Activated naive CD4-positive, alpha-beta T cell treated with anti-CD3 and anti-CD28 coated beads, Interleukin-2, amount 50 U/mL, for 72 hours (primary cell): ENCODE results near the gene WHRN. TPM values are rescaled to one million over a fixed set of nuclear protein-coding genes. Genes with fewer than 3 reads are reported as not detected.

ENCODE experiments used
- ATAC-seq, 2 donors: fragments of 150-1000 bp; cut with Tn5 transposase; 2 replicates each; pipeline ENCODE4 v1.10.0; 2021; ENCODE audit warnings: mild to moderate bottlenecking in 2 of 2, moderate library complexity in 2 of 2
- DNase-seq, 2 donors: peaks; one replicate each; pipeline ENCODE4 v3.0.0; 2021 to 2022; ENCODE audit warnings: low spot score in 2 of 2
- H3K27ac Mint-ChIP-seq, 2 donors: one replicate each; pipeline ENCODE4 v1.8.0; 2022; ENCODE audit warnings: mild to moderate bottlenecking in 2 of 2, mixed read lengths in 2 of 2
- H3K36me3 Mint-ChIP-seq, 2 donors: one replicate each; pipeline ENCODE4 v1.8.0; 2022; ENCODE audit warnings: mixed read lengths in 2 of 2
- H3K9me3 Mint-ChIP-seq, 2 donors: one replicate each; pipeline ENCODE4 v1.8.0; 2022; ENCODE audit warnings: mixed read lengths in 2 of 2
- total RNA-seq, 2 donors: library from RNA; stranded (reverse); gene quantifications; one replicate each; pipeline ENCODE4 v1.2.3, GENCODE V29; 2022

WHRN gene
- total RNA-seq, 2 donors from 2014 or later, result 4.7 to 5.2 TPM

- Mint-ChIP-seq H3K27ac (no peak overlapping the region), H3K9me3 (no peaks in the 10 kb centered on the region), H3K36me3 (no peaks in the 10 kb centered on the region)
- ATAC-seq, result no peak
- no peak for DNase-seq
These were observed 16.6 kb upstream of the WHRN start for GRCh38 chr9:114521846-114522245.

- no peak overlapping the region for H3K27ac Mint-ChIP-seq
- DNase-seq, result no peak
- no peaks in the 10 kb centered on the region for H3K36me3 Mint-ChIP-seq
- H3K9me3 Mint-ChIP-seq, result no peaks in the 10 kb centered on the region
- peak in 1 of 2 donors; percentile 43 for ATAC-seq
These were observed 13.3 kb upstream of the WHRN start for GRCh38 chr9:114518599-114519022.

- H3K27ac Mint-ChIP-seq, result no peak overlapping the region
- H3K36me3 Mint-ChIP-seq, result no peaks in the 10 kb centered on the region
- no peaks in the 10 kb centered on the region for H3K9me3 Mint-ChIP-seq
- ATAC-seq (no peak), DNase-seq (no peak)
These were observed 12.8 kb upstream of the WHRN start for GRCh38 chr9:114518120-114518519.

GRCh38 chr9:114516913-114517312 lies 11.6 kb upstream of the WHRN start:
- Mint-ChIP-seq H3K9me3 (no peaks in the 10 kb centered on the region), H3K36me3 (no peaks in the 10 kb centered on the region), H3K27ac (no peak overlapping the region)
- DNase-seq, result no peak
- peak; percentile 18 to 47 for ATAC-seq

GRCh38 chr9:114515528-114515927 lies 10.3 kb upstream of the WHRN start:
- no peak for DNase-seq
- ATAC-seq, result no peak
- Mint-ChIP-seq H3K9me3 (no peaks in the 10 kb centered on the region), H3K36me3 (no peaks in the 10 kb centered on the region), H3K27ac (no peak overlapping the region)

GRCh38 chr9:114513959-114514267 lies 8.6 kb upstream of the WHRN start:
- Mint-ChIP-seq H3K36me3 (no peaks in the 10 kb centered on the region), H3K9me3 (no peaks in the 10 kb centered on the region), H3K27ac (no peak overlapping the region)
- no peak for DNase-seq
- no peak for ATAC-seq

GRCh38 chr9:114513055-114513958 lies 8.0 kb upstream of the WHRN start:
- DNase-seq (no peak), ATAC-seq (peak in 1 of 2 donors; percentile 56)
- Mint-ChIP-seq H3K36me3 (no peaks in the 10 kb centered on the region), H3K9me3 (no peaks in the 10 kb centered on the region), H3K27ac (no peak overlapping the region)

- ATAC-seq (no peak), DNase-seq (no peak)
- no peaks in the 10 kb centered on the region for H3K36me3 Mint-ChIP-seq
- H3K9me3 Mint-ChIP-seq, result no peaks in the 10 kb centered on the region
- no peak overlapping the region for H3K27ac Mint-ChIP-seq
These were observed 7.0 kb upstream of the WHRN start for GRCh38 chr9:114511978-114512874.

GRCh38 chr9:114507726-114508125 lies 2.5 kb upstream of the WHRN start:
- no peak for ATAC-seq

GRCh38 chr9:114506082-114506390 lies 763 bp upstream of the WHRN start:
- ATAC-seq (no peak), DNase-seq (no peak)
- Mint-ChIP-seq H3K27ac (peak overlapping the region; percentile 80 to 94), H3K9me3 (no peaks in the 10 kb centered on the region), H3K36me3 (no peaks in the 10 kb centered on the region)

More at GRCh38 chr9:114507726-114508125, 2.5 kb upstream of the WHRN start:
- Mint-ChIP-seq H3K9me3 (no peaks in the 10 kb centered on the region), H3K27ac (no peak overlapping the region), H3K36me3 (no peaks in the 10 kb centered on the region)
- no peak for DNase-seq

- ATAC-seq (peak; percentile 22 to 43), DNase-seq (peak in 1 of 2 donors; percentile 47)
- H3K36me3 Mint-ChIP-seq, result no peaks in the 10 kb centered on the region
- no peaks in the 10 kb centered on the region for H3K9me3 Mint-ChIP-seq
- peak overlapping the region; percentile 19 to 88 for H3K27ac Mint-ChIP-seq
These were observed 709 bp downstream of the WHRN start for GRCh38 chr9:114504341-114505186.

- no peak for ATAC-seq
- no peaks in the 10 kb centered on the region for H3K9me3 Mint-ChIP-seq
- no peak for DNase-seq
- H3K27ac Mint-ChIP-seq, result no peak overlapping the region
- H3K36me3 Mint-ChIP-seq, result no peaks in the 10 kb centered on the region
These were observed 1.5 kb downstream of the WHRN start for GRCh38 chr9:114503522-114504340.

GRCh38 chr9:114503009-114503408 lies 2.3 kb downstream of the WHRN start:
- ATAC-seq (no peak), DNase-seq (no peak)
- Mint-ChIP-seq H3K9me3 (no peaks in the 10 kb centered on the region), H3K36me3 (no peaks in the 10 kb centered on the region), H3K27ac (no peak overlapping the region)

GRCh38 chr9:114501796-114502682 lies 3.2 kb downstream of the WHRN start:
- Mint-ChIP-seq H3K27ac (no peak overlapping the region), H3K36me3 (no peaks in the 10 kb centered on the region), H3K9me3 (no peaks in the 10 kb centered on the region)
- ATAC-seq, result peak in 1 of 2 donors; percentile 8
- no peak for DNase-seq

GRCh38 chr9:114500697-114501292 lies 4.5 kb downstream of the WHRN start:
- no peak overlapping the region for H3K27ac Mint-ChIP-seq
- ATAC-seq (no peak), DNase-seq (no peak)
- H3K9me3 Mint-ChIP-seq, result no peaks in the 10 kb centered on the region
- H3K36me3 Mint-ChIP-seq, result no peaks in the 10 kb centered on the region
